GM10847 (cell line): ENCODE measurements around the gene CNNM3.

Experiments
- POLR2A ChIP-seq: IDR thresholded peaks from 2 replicates; pipeline ENCODE4 v1.6.1; 2011; ENCODE audit not compliant: insufficient read length; ENCODE audit errors: extremely low read depth

CNNM3 gene

GRCh38 chr2:96841701-96842495 lies 25.8 kb downstream of the CNNM3 start:
- no peak for TF ChIP-seq POLR2A

- TF ChIP-seq POLR2A: no peak
These were observed 26.5 kb downstream of the CNNM3 start for GRCh38 chr2:96842600-96842999.

- no peak for TF ChIP-seq POLR2A
These were observed 27.6 kb downstream of the CNNM3 start, which contains the start of gene ANKRD23 for GRCh38 chr2:96843538-96844268. ANKRD23 (minus strand) TSS chr2:96844021; CDS start chr2:96843992, 29 bp downstream.

GRCh38 chr2:96844405-96844808 lies 28.3 kb downstream of the CNNM3 start:
- no peak for TF ChIP-seq POLR2A

GRCh38 chr2:96846825-96847224 lies 30.8 kb downstream of the CNNM3 start:
- TF ChIP-seq POLR2A: no peak

GRCh38 chr2:96847586-96847985 lies 31.5 kb downstream of the CNNM3 start:
- no peak for TF ChIP-seq POLR2A

- no peak for TF ChIP-seq POLR2A
These were observed 32.2 kb downstream of the CNNM3 start for GRCh38 chr2:96848264-96848663.

- TF ChIP-seq POLR2A: no peak
These were observed 36.6 kb downstream of the CNNM3 start for GRCh38 chr2:96852667-96853066.

- TF ChIP-seq POLR2A: no peak
These were observed 37.3 kb downstream of the CNNM3 start for GRCh38 chr2:96853321-96853720.

GRCh38 chr2:96856776-96857666 lies 41.0 kb downstream of the CNNM3 start:
- TF ChIP-seq POLR2A: no peak

- peak; percentile 79 for TF ChIP-seq POLR2A
These were observed 41.8 kb downstream of the CNNM3 start, which contains the start of gene ANKRD39 for GRCh38 chr2:96857667-96858372. ANKRD39 (minus strand) TSS chr2:96858016; CDS start chr2:96857987, 29 bp downstream.

GRCh38 chr2:96859099-96859649 lies 43.1 kb downstream of the CNNM3 start:
- TF ChIP-seq POLR2A: no peak

GRCh38 chr2:96859681-96860064 lies 43.6 kb downstream of the CNNM3 start:
- no peak for TF ChIP-seq POLR2A
